ENCODE data around the gene EFTUD2.
A peak's percentile ranks its signal among the peaks of the same experiment; 100 is the strongest.
"Not testable (repeated sequence)": the region's sequence is repeated elsewhere in the genome, so short reads cannot be mapped to it uniquely, and the experiment has no call there.

EFTUD2 gene

GRCh38 chr17:44899074-44899782 is at the start of gene EFTUD2:
TSS of gene EFTUD2 (minus strand) at chr17:44899445. CDS start at chr17:44894521, 4,924 bp downstream.
- DNase-seq: peak; percentile 96

- no peak for DNase-seq
These were observed 49.1 kb upstream of the EFTUD2 start for GRCh38 chr17:44948315-44948795.

- DNase-seq: peak; percentile 96
These were observed 48.4 kb upstream of the EFTUD2 start, which contains the start of gene KIF18B for GRCh38 chr17:44947461-44948314. TSS of gene KIF18B (minus strand) at chr17:44947773. CDS start at chr17:44936344, 11,429 bp downstream.

- not testable (repeated sequence) for DNase-seq
These were observed 46.4 kb upstream of the EFTUD2 start for GRCh38 chr17:44945652-44946051.

GRCh38 chr17:44942456-44942855 is 43.2 kb upstream of the EFTUD2 start:
- DNase-seq: no peak

- no peak for DNase-seq
These were observed 42.6 kb upstream of the EFTUD2 start for GRCh38 chr17:44941712-44942331.

- DNase-seq: no peak
These were observed 41.5 kb upstream of the EFTUD2 start for GRCh38 chr17:44940768-44941167.

GRCh38 chr17:44940317-44940716 is 41.1 kb upstream of the EFTUD2 start:
- no peak for DNase-seq

- DNase-seq: no peak
These were observed 35.9 kb upstream of the EFTUD2 start for GRCh38 chr17:44935116-44935515.

GRCh38 chr17:44934745-44935105 is 35.5 kb upstream of the EFTUD2 start:
- no peak for DNase-seq

- no peak for DNase-seq
These were observed 34.8 kb upstream of the EFTUD2 start for GRCh38 chr17:44933824-44934744.

- DNase-seq: peak; percentile 66
These were observed 33.5 kb upstream of the EFTUD2 start for GRCh38 chr17:44932787-44933097.

GRCh38 chr17:44932096-44932786 is 33.0 kb upstream of the EFTUD2 start:
- DNase-seq: no peak

GRCh38 chr17:44931376-44931775 is 32.1 kb upstream of the EFTUD2 start:
- no peak for DNase-seq

- no peak for DNase-seq
These were observed 31.4 kb upstream of the EFTUD2 start for GRCh38 chr17:44930667-44931066.

- no peak for DNase-seq
These were observed 29.9 kb upstream of the EFTUD2 start for GRCh38 chr17:44928950-44929720.

- no peak for DNase-seq
These were observed 28.9 kb upstream of the EFTUD2 start for GRCh38 chr17:44928136-44928535.

GRCh38 chr17:44927696-44928095 is 28.5 kb upstream of the EFTUD2 start:
- DNase-seq: no peak

- no peak for DNase-seq
These were observed 27.7 kb upstream of the EFTUD2 start for GRCh38 chr17:44926821-44927525.

Measured in NCI-H526 treated with DMSO at 0.1 percent for 48 hours (cell line).